Subcutaneous abdominal adipose tissue (tissue), 5 donors: ENCODE data around the gene YBX2.

Source experiments
- H3K27ac ChIP-seq: one replicate; pipeline ENCODE4 v1.7.0; 2013; ENCODE audit warnings: low read depth, mild to moderate bottlenecking, inconsistent platforms, low read length, moderate library complexity
- H3K27me3 ChIP-seq, 5 donors: one replicate each; pipeline ENCODE4 v1.7.0; 2013; ENCODE audit warnings: low read length in 5 of 5, inconsistent platforms in 1 of 5; ENCODE audit not compliant: control insufficient read depth in 5 of 5, insufficient read depth in 4 of 5
- H3K36me3 ChIP-seq, 5 donors: one replicate each; pipeline ENCODE4 v1.7.0; 2013; ENCODE audit warnings: low read length in 5 of 5; ENCODE audit not compliant: control insufficient read depth in 5 of 5, insufficient read depth in 5 of 5
- H3K4me1 ChIP-seq, 5 donors: one replicate each; pipeline ENCODE4 v1.7.0; 2013; ENCODE audit warnings: low read length in 5 of 5, mild to moderate bottlenecking in 3 of 5, moderate library complexity in 1 of 5; ENCODE audit not compliant: control insufficient read depth in 5 of 5, insufficient read depth in 5 of 5
- H3K4me3 ChIP-seq, 5 donors: one replicate each; pipeline ENCODE4 v1.7.0; 2013; ENCODE audit warnings: low read length in 5 of 5, low read depth in 1 of 5
- H3K9ac ChIP-seq, 5 donors: one replicate each; pipeline ENCODE4 v1.7.0; 2013; ENCODE audit warnings: low read length in 5 of 5, mild to moderate bottlenecking in 4 of 5, moderate library complexity in 3 of 5
- H3K9me3 ChIP-seq, 5 donors: one replicate each; pipeline ENCODE4 v1.7.0; 2013; ENCODE audit warnings: low read length in 5 of 5; ENCODE audit not compliant: control insufficient read depth in 5 of 5
- donor health status: healthy.
- donor health status: healthy.
- donor health status: healthy.
- donor health status: healthy.
- donor health status: healthy.

The YBX2 gene

DNA sequence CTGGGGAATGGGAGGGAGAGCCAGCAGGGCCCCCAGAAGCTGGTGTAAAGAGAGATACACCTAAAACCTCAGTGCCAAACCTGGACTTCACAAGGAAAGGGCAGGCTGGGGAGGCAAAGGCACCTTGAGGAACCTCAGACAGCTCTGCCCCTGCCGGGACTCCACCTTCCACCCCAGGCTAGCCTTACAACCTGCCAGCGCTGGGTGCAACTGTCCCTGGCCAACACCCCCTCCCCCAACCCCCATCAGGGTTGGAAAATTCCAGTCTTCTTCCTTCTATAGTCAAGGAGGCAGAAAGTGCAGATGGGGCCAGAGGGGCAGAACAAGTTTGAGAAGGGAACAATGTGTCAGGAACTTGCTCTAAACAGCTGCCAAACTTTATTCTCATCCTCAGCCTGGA, 2.2 kb downstream of the YBX2 start:
- Histone ChIP-seq H3K36me3 (peaks cover 0 to 6% (median 0%) of the 10 kb centered on the region in 5 donors), H3K27me3 (peaks cover 0 to 27% (median 20%) of the 10 kb centered on the region in 5 donors), H3K9ac (peak overlapping the region in 1 of 5 donors; percentile 52), H3K4me3 (peak overlapping the region in 1 of 5 donors; percentile 33), H3K27ac (peak overlapping the region; percentile 78), H3K4me1 (peaks cover 4 to 68% (median 58%) of the 10 kb centered on the region in 5 donors), H3K9me3 (no peaks in the 10 kb centered on the region)

DNA sequence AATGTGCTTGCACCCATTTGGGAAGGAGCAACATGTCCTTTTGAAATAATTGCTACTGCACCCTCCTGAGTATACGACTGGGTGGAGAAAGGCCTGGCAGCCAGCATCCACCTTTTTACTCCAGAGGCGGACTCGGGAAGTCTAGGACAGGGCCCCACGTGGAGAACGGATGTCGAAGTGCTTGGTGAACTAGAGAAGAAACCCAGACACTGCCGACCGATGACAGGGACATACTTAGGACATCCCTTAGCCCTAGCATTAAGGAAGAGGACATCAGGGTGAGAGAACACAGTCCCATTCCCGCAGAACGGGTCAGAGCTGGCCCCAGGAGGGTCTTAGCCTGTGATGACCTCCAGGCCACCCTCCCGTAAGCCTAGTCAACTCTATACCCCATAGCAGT, 3.8 kb downstream of the YBX2 start:
- Histone ChIP-seq H3K27me3 (peaks cover 0 to 27% (median 20%) of the 10 kb centered on the region in 5 donors), H3K4me1 (peaks cover 4 to 60% (median 48%) of the 10 kb centered on the region in 5 donors)

DNA sequence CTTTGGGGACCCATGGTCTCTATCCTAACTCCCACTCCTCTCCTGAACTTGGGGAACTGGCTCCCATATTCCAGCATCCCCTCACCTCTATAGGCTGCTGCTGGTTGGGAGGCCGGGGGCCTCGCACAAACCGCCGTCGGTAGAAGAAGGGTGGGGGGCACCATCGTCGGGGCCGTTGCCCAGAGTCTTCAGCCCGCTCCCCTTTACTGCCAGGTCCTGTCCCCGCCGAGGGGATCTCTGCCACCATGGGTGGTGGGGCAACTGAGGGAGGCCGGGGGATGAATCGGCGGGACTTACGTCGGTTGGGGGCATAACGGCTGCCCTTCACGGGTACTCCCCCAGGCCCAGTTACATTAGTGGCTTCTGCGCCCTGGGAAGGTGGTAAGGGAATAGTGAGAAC, 4.3 kb downstream of the YBX2 start:
- Histone ChIP-seq H3K4me3 (no peak overlapping the region), H3K9me3 (no peaks in the 10 kb centered on the region), H3K4me1 (peaks cover 4 to 60% (median 46%) of the 10 kb centered on the region in 5 donors), H3K27me3 (peaks cover 0 to 27% (median 20%) of the 10 kb centered on the region in 5 donors), H3K36me3 (peaks cover 0 to 22% (median 15%) of the 10 kb centered on the region in 5 donors), H3K27ac (no peak overlapping the region), H3K9ac (no peak overlapping the region)

More for the DNA sequence above, 3.8 kb downstream of the YBX2 start:
- Histone ChIP-seq H3K9ac (no peak overlapping the region), H3K36me3 (peaks cover 0 to 17% (median 10%) of the 10 kb centered on the region in 5 donors), H3K4me3 (no peak overlapping the region), H3K9me3 (no peaks in the 10 kb centered on the region), H3K27ac (peak overlapping the region; percentile 78)

DNA sequence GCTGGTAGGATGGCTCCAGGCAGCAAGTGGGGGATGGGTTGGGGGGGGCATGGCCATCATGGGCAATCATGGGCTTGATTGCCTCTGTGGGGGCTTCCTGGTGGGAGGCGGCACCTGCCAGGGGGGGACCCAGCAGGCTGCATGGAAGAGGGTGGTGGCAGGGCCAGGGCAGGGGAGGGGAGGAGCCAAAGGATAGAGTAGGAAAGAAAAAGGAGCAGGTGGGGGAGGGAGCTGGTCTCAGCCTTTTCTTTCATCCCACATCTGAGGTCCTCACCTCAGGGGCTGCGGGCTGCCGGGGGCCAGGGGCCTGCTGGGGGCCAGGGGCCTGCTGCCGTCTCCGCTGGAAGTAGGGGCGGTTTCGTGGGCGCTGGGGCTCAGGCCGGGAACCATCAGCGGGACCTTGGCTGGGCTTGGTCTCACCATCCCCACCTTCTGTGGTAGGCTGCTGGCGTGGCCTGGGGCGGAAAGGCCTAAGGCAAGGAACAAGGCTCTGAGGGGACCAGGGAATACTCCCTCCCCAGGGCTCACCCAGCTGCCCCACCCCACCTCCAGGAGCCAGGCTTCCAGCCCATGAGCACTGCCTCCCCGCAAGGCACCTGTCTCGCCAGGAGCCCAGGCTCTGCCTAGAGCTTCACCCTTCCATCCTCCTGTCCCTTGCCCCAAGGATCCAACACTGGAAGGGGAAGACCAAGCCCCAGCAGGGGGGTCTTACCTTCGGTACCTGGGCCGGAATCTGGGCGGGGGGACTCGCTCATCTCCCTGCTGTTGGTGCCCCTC, 5.0 kb downstream of the YBX2 start:
- peaks cover 4 to 63% (median 42%) of the 10 kb centered on the region in 5 donors for H3K4me1 ChIP-seq
- H3K36me3 ChIP-seq: peaks cover 0 to 30% (median 22%) of the 10 kb centered on the region in 5 donors
- H3K4me3 ChIP-seq: no peak overlapping the region
- no peaks in the 10 kb centered on the region for H3K9me3 ChIP-seq
- no peak overlapping the region for H3K9ac ChIP-seq
- peaks cover 0 to 27% (median 20%) of the 10 kb centered on the region in 5 donors for H3K27me3 ChIP-seq
- no peak overlapping the region for H3K27ac ChIP-seq

DNA sequence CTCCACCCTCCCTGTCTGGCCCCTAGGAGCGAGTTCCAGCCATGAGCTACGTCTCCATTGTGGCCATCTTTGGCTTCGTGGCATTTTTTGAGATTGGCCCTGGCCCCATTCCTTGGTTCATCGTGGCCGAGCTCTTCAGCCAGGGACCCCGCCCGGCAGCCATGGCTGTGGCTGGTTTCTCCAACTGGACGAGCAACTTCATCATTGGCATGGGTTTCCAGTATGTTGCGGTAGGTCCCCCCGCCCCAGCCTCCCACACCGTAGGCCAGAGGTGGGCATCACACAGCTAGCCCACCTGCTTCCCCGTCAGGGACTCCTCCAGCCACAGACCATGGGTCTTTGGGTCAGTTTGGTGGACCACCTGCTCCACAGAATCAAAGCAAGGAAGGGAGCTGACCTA, 8.8 kb downstream of the YBX2 start:
- H3K4me3 ChIP-seq: no peak overlapping the region
- H3K9me3 ChIP-seq: no peaks in the 10 kb centered on the region
- peaks cover 7 to 67% (median 34%) of the 10 kb centered on the region in 5 donors for H3K4me1 ChIP-seq
- H3K27me3 ChIP-seq: peaks cover 0 to 15% (median 5%) of the 10 kb centered on the region in 5 donors
- no peak overlapping the region for H3K27ac ChIP-seq
- H3K9ac ChIP-seq: peak overlapping the region in 1 of 5 donors; percentile 47
- peaks cover 0 to 39% (median 31%) of the 10 kb centered on the region in 5 donors for H3K36me3 ChIP-seq

DNA sequence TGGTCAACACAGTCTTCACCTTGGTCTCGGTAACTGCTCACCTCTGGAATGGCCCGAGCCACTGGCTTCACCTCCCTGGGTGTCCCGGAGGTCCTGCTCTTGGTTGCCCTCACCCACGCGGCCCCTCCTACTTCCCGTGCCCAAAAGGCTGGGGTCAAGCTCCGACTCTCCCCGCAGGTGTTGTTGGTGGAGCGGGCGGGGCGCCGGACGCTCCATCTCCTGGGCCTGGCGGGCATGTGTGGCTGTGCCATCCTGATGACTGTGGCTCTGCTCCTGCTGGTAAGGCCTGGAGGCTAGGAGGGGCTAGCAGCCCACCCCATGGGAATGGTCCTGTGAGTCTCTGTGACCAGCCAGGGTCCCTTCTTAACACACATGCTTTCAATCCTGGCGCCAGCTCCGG, 9.5 kb downstream of the YBX2 start:
- peaks cover 0 to 39% (median 31%) of the 10 kb centered on the region in 5 donors for H3K36me3 ChIP-seq
- H3K27ac ChIP-seq: no peak overlapping the region
- H3K9me3 ChIP-seq: no peaks in the 10 kb centered on the region
- H3K4me1 ChIP-seq: peaks cover 7 to 65% (median 32%) of the 10 kb centered on the region in 5 donors
- peaks cover 0 to 15% (median under 1%) of the 10 kb centered on the region in 5 donors for H3K27me3 ChIP-seq
- H3K4me3 ChIP-seq: no peak overlapping the region
- H3K9ac ChIP-seq: peak overlapping the region in 1 of 5 donors; percentile 47

DNA sequence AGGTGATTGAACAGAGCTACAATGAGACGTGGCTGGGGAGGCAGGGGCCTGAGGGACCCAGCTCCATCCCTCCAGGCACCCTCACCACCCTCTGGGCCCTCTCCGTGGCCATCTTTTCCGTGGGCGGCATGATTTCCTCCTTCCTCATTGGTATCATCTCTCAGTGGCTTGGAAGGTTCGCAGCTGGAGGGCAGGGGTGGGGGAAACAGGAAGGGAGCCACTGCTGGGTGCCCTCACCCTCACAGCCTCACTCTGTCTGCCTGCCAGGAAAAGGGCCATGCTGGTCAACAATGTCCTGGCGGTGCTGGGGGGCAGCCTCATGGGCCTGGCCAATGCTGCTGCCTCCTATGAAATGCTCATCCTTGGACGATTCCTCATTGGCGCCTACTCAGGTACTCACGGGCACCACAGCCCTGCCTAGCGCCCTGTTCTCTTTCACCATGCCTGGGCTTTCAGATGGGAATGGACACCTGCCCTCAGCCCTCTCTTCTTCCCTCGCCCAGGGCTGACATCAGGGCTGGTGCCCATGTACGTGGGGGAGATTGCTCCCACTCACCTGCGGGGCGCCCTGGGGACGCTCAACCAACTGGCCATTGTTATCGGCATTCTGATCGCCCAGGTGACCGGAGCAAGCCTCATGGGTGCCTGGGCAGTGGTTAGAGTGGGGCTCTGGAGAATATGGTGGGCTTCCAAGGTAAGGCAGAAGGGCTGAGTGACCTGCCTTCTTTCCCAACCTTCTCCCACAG, 10.8 kb downstream of the YBX2 start:
- no peaks in the 10 kb centered on the region for H3K9me3 ChIP-seq
- peaks cover 0 to 15% (median 0%) of the 10 kb centered on the region in 5 donors for H3K27me3 ChIP-seq
- peak overlapping the region in 1 of 5 donors; percentile 53 for H3K9ac ChIP-seq
- H3K27ac ChIP-seq: peak overlapping the region; percentile 90
- H3K36me3 ChIP-seq: peaks cover 0 to 39% (median 31%) of the 10 kb centered on the region in 5 donors
- H3K4me3 ChIP-seq: peak overlapping the region in 3 of 5 donors; percentile 65 to 69 (median 68)
- H3K4me1 ChIP-seq: peaks cover 7 to 61% (median 30%) of the 10 kb centered on the region in 5 donors

DNA sequence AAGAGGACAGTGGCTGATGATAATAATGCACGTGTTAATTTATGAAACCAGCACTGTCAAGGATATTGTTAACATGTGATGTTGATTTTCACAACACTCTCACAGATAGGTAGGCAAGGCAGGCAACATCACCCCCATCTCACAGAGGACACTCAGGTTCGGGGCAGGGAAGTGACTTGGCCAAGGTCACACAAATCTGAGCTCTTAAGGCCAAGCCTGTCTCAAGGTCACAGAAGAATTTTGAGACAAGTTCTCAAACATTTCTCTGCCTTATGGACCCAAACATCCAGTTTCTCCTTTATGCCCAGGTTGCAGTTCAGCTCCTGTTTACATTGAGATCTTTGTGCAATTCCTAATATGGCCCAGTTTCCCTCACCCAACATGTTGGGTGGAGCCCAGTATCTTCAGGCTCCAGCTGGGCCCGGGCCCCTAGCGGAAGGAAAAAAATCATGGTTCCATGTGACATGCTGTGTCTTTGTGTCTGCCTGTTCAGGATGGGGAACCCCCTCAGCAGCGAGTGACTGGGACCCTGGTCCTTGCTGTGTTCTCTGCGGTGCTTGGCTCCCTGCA, 11.6 kb downstream of the YBX2 start:
- Histone ChIP-seq H3K4me1 (peaks cover 7 to 61% (median 30%) of the 10 kb centered on the region in 5 donors), H3K9ac (peak overlapping the region in 3 of 5 donors; percentile 23 to 77 (median 70)), H3K4me3 (peak overlapping the region; percentile 54 to 69 (median 68)), H3K27ac (peak overlapping the region; percentile 90), H3K27me3 (peaks cover 0 to 15% (median 0%) of the 10 kb centered on the region in 5 donors), H3K9me3 (no peaks in the 10 kb centered on the region), H3K36me3 (peaks cover 0 to 38% (median 31%) of the 10 kb centered on the region in 5 donors)

DNA sequence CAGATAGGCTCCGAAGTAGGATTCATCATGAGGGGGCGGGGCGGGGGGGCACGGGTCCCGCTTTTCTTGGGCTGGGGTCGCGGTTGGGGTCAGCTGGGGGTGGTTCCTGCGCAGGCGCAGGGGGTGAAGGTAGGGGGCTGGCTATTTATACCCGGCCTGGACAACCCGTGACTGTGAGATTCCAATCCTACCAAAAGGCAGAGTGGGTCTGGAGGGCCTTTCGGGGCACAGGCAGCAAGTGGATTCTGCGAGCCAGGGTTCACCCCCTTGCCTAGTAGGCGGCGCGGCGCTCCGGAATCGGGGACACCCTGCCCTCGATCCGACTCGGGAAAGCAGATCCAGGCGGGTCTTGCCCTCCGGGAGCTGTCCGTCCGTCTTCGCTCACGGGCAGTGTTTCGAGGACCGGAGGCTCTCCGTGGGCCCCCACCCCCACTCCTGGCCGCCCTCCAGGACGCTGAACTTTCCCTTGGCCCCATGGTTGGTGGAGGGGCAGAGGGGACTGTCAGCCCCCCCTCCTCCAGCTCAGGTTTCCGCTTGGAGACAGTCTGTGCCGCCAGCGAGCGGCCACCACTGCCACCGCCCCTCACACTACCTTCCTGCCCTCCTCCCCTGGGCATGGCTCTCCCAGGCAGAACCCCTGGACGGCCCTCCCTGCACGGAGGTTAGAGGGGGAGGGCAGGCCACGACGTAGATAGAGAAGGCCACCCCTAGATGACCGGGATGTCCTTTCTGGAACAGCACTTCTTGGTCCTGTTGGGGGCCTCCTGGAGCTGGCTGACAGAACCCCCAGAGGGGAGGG, 12.3 kb downstream of the YBX2 start:
- Histone ChIP-seq H3K27me3 (peaks cover 0 to 15% (median 0%) of the 10 kb centered on the region in 5 donors), H3K9ac (peak overlapping the region in 4 of 5 donors; percentile 23 to 77 (median 61)), H3K9me3 (no peaks in the 10 kb centered on the region), H3K27ac (peak overlapping the region; percentile 90), H3K36me3 (peaks cover 0 to 33% (median 28%) of the 10 kb centered on the region in 5 donors), H3K4me1 (peaks cover 7 to 61% (median 30%) of the 10 kb centered on the region in 5 donors), H3K4me3 (peak overlapping the region; percentile 54 to 69 (median 68))
